Measurements from ENCODE around the gene DUOXA2. TPM values are rescaled to one million over a fixed set of nuclear protein-coding genes. Genes with fewer than 3 reads are reported as not detected.

The DUOXA2 gene
- total and polyA plus RNA-seq, 2 donors (not counting 1 experiment from before 2014, with no cell fraction given) = not detected

DNA sequence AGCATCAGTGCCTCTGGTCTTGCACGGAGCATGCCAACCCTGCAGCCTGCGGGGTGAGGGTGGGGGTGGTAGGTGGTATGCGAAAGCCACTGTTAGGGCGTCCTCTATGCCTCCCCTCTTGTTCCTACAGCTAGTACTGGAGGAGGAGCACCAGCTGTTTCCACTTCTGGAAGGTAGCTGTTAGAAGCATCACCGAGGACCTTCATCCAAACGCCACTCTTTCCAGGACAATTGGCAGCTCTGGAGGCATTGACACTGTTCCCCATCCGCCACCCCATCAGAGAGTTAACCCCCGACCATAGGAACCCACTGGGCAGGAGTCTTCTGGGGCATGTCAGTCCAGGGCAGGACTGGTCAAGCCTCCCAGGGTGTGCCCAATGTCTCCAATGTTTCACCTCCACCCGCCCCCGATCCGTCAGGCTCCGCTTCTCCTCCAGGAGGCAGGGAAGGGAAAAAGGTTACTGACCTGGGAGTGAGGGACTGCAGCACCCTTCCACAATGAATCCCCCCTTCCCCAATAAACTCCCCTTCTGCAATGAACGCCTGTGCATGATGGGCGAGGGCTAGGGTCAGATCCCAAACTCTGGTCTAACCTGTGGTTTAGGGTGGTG is 641 bp upstream of the DUOXA2 start:
- TF ChIP-seq, protein P1, sequence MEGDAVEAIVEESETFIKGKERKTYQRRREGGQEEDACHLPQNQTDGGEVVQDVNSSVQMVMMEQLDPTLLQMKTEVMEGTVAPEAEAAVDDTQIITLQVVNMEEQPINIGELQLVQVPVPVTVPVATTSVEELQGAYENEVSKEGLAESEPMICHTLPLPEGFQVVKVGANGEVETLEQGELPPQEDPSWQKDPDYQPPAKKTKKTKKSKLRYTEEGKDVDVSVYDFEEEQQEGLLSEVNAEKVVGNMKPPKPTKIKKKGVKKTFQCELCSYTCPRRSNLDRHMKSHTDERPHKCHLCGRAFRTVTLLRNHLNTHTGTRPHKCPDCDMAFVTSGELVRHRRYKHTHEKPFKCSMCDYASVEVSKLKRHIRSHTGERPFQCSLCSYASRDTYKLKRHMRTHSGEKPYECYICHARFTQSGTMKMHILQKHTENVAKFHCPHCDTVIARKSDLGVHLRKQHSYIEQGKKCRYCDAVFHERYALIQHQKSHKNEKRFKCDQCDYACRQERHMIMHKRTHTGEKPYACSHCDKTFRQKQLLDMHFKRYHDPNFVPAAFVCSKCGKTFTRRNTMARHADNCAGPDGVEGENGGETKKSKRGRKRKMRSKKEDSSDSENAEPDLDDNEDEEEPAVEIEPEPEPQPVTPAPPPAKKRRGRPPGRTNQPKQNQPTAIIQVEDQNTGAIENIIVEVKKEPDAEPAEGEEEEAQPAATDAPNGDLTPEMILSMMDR (conservative IDR thresholded peaks at IDR 0.05 in 1 of 2, IDR thresholded peaks at IDR 0.05 in 1 of 2; ENCODE audit: low read depth in 1 of 2, low read length in 2 of 2) = no peak
- TF ChIP-seq EZH2 (IDR thresholded peaks at IDR 0.05; ENCODE audit: low read length, missing control alignments) = peak; percentile 92
- DNase-seq (ENCODE audit: low read depth in 2 of 2) = no peak
- H3K4me2 ChIP-seq (ENCODE audit: extremely low read depth, insufficient read depth, low read length) = no peak overlapping the region

DNA sequence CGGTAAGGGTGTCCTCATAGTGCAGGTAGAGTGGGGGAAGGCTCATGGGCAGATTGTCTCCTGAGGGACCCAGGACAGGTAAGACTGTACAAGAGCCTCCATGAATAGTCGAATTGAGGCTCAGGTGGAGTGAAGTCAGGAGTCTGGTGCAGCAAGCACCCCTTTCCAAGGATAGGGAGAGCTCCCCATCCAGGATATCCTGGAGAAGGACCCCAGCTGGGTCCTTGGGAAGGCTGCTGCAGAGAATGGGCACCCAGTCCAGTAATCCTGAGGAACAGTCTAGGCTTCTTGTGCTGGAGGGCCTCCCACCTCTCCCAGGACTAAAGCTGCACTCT is 592 bp downstream of the DUOXA2 start:
- Histone ChIP-seq H3K4me3 (replicated peaks in 1 of 4; ENCODE audit: control extremely low read depth in 1 of 4, insufficient read depth in 1 of 4, low read depth in 3 of 4, low read length in 4 of 4) (no peak overlapping the region), H3K36me3 (ENCODE audit: control insufficient read depth, insufficient read depth, low read length) (no peaks in the 10 kb centered on the region), H3K27ac (ENCODE audit: insufficient read depth, low read length) (no peak overlapping the region), H3K79me2 (ENCODE audit: control insufficient read depth, insufficient read depth, low read length) (no peaks in the 10 kb centered on the region), H2AFZ (ENCODE audit: low read length) (no peak overlapping the region), H3K9me3 (ENCODE audit: control insufficient read depth, insufficient read depth, low read depth, low read length) (no peaks in the 10 kb centered on the region), H3K4me1 (ENCODE audit: control insufficient read depth, extremely low read depth, insufficient read depth, low read length) (no peaks in the 10 kb centered on the region), H3K4me2 (ENCODE audit: extremely low read depth, insufficient read depth, low read length) (no peak overlapping the region), H3K27me3 (ENCODE audit: control insufficient read depth, insufficient read depth, low read length) (peaks cover 76% of the 10 kb centered on the region), H3K9ac (ENCODE audit: insufficient read depth, low read length) (no peak overlapping the region), H4K20me1 (ENCODE audit: control insufficient read depth, extremely low read depth, insufficient read depth, low read length) (no peaks in the 10 kb centered on the region)
- no peak for DNase-seq (ENCODE audit: low read depth in 2 of 2)
- TF ChIP-seq, protein P1 (conservative IDR thresholded peaks at IDR 0.05 in 1 of 2, IDR thresholded peaks at IDR 0.05 in 1 of 2; ENCODE audit: low read depth in 1 of 2, low read length in 2 of 2) = no peak
- TF ChIP-seq EZH2 (IDR thresholded peaks at IDR 0.05; ENCODE audit: low read length, missing control alignments) = no peak

More for the DNA sequence above, 641 bp upstream of the DUOXA2 start:
- no peaks in the 10 kb centered on the region for H3K9me3 ChIP-seq (ENCODE audit: control insufficient read depth, insufficient read depth, low read depth, low read length)
- H3K9ac ChIP-seq (ENCODE audit: insufficient read depth, low read length) = no peak overlapping the region
- H3K27me3 ChIP-seq (ENCODE audit: control insufficient read depth, insufficient read depth, low read length) = peaks cover 80% of the 10 kb centered on the region
- no peaks in the 10 kb centered on the region for H3K4me1 ChIP-seq (ENCODE audit: control insufficient read depth, extremely low read depth, insufficient read depth, low read length)
- no peaks in the 10 kb centered on the region for H3K79me2 ChIP-seq (ENCODE audit: control insufficient read depth, insufficient read depth, low read length)
- H2AFZ ChIP-seq (ENCODE audit: low read length) = no peak overlapping the region
- no peaks in the 10 kb centered on the region for H4K20me1 ChIP-seq (ENCODE audit: control insufficient read depth, extremely low read depth, insufficient read depth, low read length)
- H3K4me3 ChIP-seq (replicated peaks in 1 of 4; ENCODE audit: control extremely low read depth in 1 of 4, insufficient read depth in 1 of 4, low read depth in 3 of 4, low read length in 4 of 4) = no peak overlapping the region
- no peaks in the 10 kb centered on the region for H3K36me3 ChIP-seq (ENCODE audit: control insufficient read depth, insufficient read depth, low read length)
- no peak overlapping the region for H3K27ac ChIP-seq (ENCODE audit: insufficient read depth, low read length)

DNA sequence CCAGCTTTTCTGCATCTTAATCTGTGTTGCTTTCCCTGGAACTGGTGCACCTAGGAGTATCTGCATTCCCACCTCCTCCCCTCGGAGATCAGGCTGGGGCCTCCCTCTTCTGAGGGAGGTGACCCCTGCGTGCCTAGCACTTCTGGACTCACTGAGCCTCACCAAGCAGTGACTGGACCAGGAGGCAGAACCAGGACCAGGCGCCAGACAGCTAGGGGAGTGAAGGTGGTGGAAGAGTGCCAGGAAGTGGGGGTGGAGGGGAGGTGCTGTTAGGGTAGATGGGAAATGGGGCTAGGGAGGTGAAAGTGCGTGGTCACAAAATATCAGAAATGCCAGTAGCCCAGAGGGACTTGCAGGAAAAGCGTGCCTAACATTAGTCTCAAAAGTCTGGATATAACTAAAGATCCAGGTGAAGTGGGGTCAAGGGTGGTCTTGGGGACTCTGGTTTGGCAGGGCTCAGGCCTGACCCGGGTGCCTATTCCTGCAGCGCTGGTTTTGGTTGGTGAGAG is 1.2 kb downstream of the DUOXA2 start:
- no peaks in the 10 kb centered on the region for H3K36me3 ChIP-seq (ENCODE audit: control insufficient read depth, insufficient read depth, low read length)
- no peaks in the 10 kb centered on the region for H3K4me1 ChIP-seq (ENCODE audit: control insufficient read depth, extremely low read depth, insufficient read depth, low read length)
- TF ChIP-seq, protein P1 (conservative IDR thresholded peaks at IDR 0.05 in 1 of 2, IDR thresholded peaks at IDR 0.05 in 1 of 2; ENCODE audit: low read depth in 1 of 2, low read length in 2 of 2) = no peak
- TF ChIP-seq EZH2 (IDR thresholded peaks at IDR 0.05; ENCODE audit: low read length, missing control alignments) = no peak
- no peak overlapping the region for H3K27ac ChIP-seq (ENCODE audit: insufficient read depth, low read length)
- peaks cover 70% of the 10 kb centered on the region for H3K27me3 ChIP-seq (ENCODE audit: control insufficient read depth, insufficient read depth, low read length)
- no peak overlapping the region for H3K4me2 ChIP-seq (ENCODE audit: extremely low read depth, insufficient read depth, low read length)
- H2AFZ ChIP-seq (ENCODE audit: low read length) = no peak overlapping the region
- DNase-seq (ENCODE audit: low read depth in 2 of 2) = no peak
- no peaks in the 10 kb centered on the region for H3K79me2 ChIP-seq (ENCODE audit: control insufficient read depth, insufficient read depth, low read length)
- H3K9ac ChIP-seq (ENCODE audit: insufficient read depth, low read length) = no peak overlapping the region
- no peaks in the 10 kb centered on the region for H4K20me1 ChIP-seq (ENCODE audit: control insufficient read depth, extremely low read depth, insufficient read depth, low read length)
- no peak overlapping the region for H3K4me3 ChIP-seq (replicated peaks in 1 of 4; ENCODE audit: control extremely low read depth in 1 of 4, insufficient read depth in 1 of 4, low read depth in 3 of 4, low read length in 4 of 4)
- H3K9me3 ChIP-seq (ENCODE audit: control insufficient read depth, insufficient read depth, low read depth, low read length) = no peaks in the 10 kb centered on the region
